ENCODE results near the gene FAM110A. TPM values are rescaled to one million over a fixed set of nuclear protein-coding genes. Genes with fewer than 3 reads are reported as not detected.
"Not testable (repeated sequence)": the region's sequence is repeated elsewhere in the genome, so short reads cannot be mapped to it uniquely, and the experiment has no call there.

Gene FAM110A
- total RNA-seq, 1 experiment from 2014 or later, result 9.5 TPM

GRCh38 chr20:821731-822065 lies 11.8 kb upstream of the FAM110A start:
- no peak for DNase-seq (ENCODE audit: low spot score)
- in situ Hi-C loops (cut with HindIII; ENCODE audit: low sequenced_read_pairs), result no loop called here

GRCh38 chr20:822651-823573 lies 10.6 kb upstream of the FAM110A start:
- in situ Hi-C loops (cut with HindIII; ENCODE audit: low sequenced_read_pairs), result no loop called here
- DNase-seq (ENCODE audit: low spot score), result no peak

- DNase-seq (ENCODE audit: low spot score), result no peak
- in situ Hi-C loops (cut with HindIII; ENCODE audit: low sequenced_read_pairs), result no loop called here
Measured at GRCh38 chr20:823574-823902, 10.0 kb upstream of the FAM110A start.

- no peak for DNase-seq (ENCODE audit: low spot score)
- in situ Hi-C loops (cut with HindIII; ENCODE audit: low sequenced_read_pairs), result no loop called here
Measured at GRCh38 chr20:824490-824889, 9.0 kb upstream of the FAM110A start.

GRCh38 chr20:824916-825315 lies 8.6 kb upstream of the FAM110A start:
- in situ Hi-C loops (cut with HindIII; ENCODE audit: low sequenced_read_pairs), result no loop called here
- DNase-seq (ENCODE audit: low spot score), result no peak

GRCh38 chr20:825710-826421 lies 7.6 kb upstream of the FAM110A start:
- DNase-seq (ENCODE audit: low spot score), result no peak
- in situ Hi-C loops (cut with HindIII; ENCODE audit: low sequenced_read_pairs), result no loop called here

GRCh38 chr20:826695-827323 lies 6.7 kb upstream of the FAM110A start:
- in situ Hi-C loops (cut with HindIII; ENCODE audit: low sequenced_read_pairs), result no loop called here
- DNase-seq (ENCODE audit: low spot score), result no peak

- DNase-seq (ENCODE audit: low spot score); in situ Hi-C loops (cut with HindIII; ENCODE audit: low sequenced_read_pairs): not testable (repeated sequence)
Measured at GRCh38 chr20:827981-828380, 5.5 kb upstream of the FAM110A start.

GRCh38 chr20:828987-829386 lies 4.5 kb upstream of the FAM110A start:
- in situ Hi-C loops (cut with HindIII; ENCODE audit: low sequenced_read_pairs), result no loop called here
- no peak for DNase-seq (ENCODE audit: low spot score)

- no peak for DNase-seq (ENCODE audit: low spot score)
- in situ Hi-C loops (cut with HindIII; ENCODE audit: low sequenced_read_pairs), result no loop called here
Measured at GRCh38 chr20:829551-829950, 4.0 kb upstream of the FAM110A start.

- in situ Hi-C loops (cut with HindIII; ENCODE audit: low sequenced_read_pairs), result no loop called here
- DNase-seq (ENCODE audit: low spot score), result no peak
Measured at GRCh38 chr20:830011-830521, 3.4 kb upstream of the FAM110A start.

- in situ Hi-C loops (cut with HindIII; ENCODE audit: low sequenced_read_pairs), result no loop called here
- DNase-seq (ENCODE audit: low spot score), result no peak
Measured at GRCh38 chr20:831251-831650, 2.3 kb upstream of the FAM110A start.

- no peak for DNase-seq (ENCODE audit: low spot score)
- in situ Hi-C loops (cut with HindIII; ENCODE audit: low sequenced_read_pairs), result no loop called here
Measured at GRCh38 chr20:831956-832355, 1.6 kb upstream of the FAM110A start.

- no peak for DNase-seq (ENCODE audit: low spot score)
- in situ Hi-C loops (cut with HindIII; ENCODE audit: low sequenced_read_pairs), result no loop called here
Measured at GRCh38 chr20:833121-833449, 430 bp upstream of the FAM110A start.

GRCh38 chr20:834151-834746 lies 734 bp downstream of the FAM110A start:
- DNase-seq (ENCODE audit: low spot score), result no peak
- in situ Hi-C loops (cut with HindIII; ENCODE audit: low sequenced_read_pairs), result no loop called here

- DNase-seq (ENCODE audit: low spot score), result no peak
- in situ Hi-C loops (cut with HindIII; ENCODE audit: low sequenced_read_pairs), result no loop called here
Measured at GRCh38 chr20:835608-836045, 2.1 kb downstream of the FAM110A start.

GRCh38 chr20:836190-836589 lies 2.7 kb downstream of the FAM110A start:
- in situ Hi-C loops (cut with HindIII; ENCODE audit: low sequenced_read_pairs), result no loop called here
- no peak for DNase-seq (ENCODE audit: low spot score)

GRCh38 chr20:839015-839414 lies 5.5 kb downstream of the FAM110A start:
- in situ Hi-C loops (cut with HindIII; ENCODE audit: low sequenced_read_pairs), result no loop called here
- DNase-seq (ENCODE audit: low spot score), result no peak

GRCh38 chr20:839626-840025 lies 6.1 kb downstream of the FAM110A start:
- no peak for DNase-seq (ENCODE audit: low spot score)
- in situ Hi-C loops (cut with HindIII; ENCODE audit: low sequenced_read_pairs), result no loop called here

GRCh38 chr20:840503-840857 lies 7.0 kb downstream of the FAM110A start:
- in situ Hi-C loops (cut with HindIII; ENCODE audit: low sequenced_read_pairs), result no loop called here

More at GRCh38 chr20:840503-840857, 7.0 kb downstream of the FAM110A start:
- no peak for DNase-seq (ENCODE audit: low spot score)
